Limb (tissue), 2 donors: ENCODE results near the gene CBARP.
A peak's percentile ranks its signal among the peaks of the same experiment; 100 is the strongest.

Experiments used
- DNase-seq, 2 donors: peaks; one replicate each; pipeline ENCODE4 v3.0.0-alpha.2; 2016; ENCODE audit errors: extremely low spot score in 2 of 2

Gene CBARP

DNA sequence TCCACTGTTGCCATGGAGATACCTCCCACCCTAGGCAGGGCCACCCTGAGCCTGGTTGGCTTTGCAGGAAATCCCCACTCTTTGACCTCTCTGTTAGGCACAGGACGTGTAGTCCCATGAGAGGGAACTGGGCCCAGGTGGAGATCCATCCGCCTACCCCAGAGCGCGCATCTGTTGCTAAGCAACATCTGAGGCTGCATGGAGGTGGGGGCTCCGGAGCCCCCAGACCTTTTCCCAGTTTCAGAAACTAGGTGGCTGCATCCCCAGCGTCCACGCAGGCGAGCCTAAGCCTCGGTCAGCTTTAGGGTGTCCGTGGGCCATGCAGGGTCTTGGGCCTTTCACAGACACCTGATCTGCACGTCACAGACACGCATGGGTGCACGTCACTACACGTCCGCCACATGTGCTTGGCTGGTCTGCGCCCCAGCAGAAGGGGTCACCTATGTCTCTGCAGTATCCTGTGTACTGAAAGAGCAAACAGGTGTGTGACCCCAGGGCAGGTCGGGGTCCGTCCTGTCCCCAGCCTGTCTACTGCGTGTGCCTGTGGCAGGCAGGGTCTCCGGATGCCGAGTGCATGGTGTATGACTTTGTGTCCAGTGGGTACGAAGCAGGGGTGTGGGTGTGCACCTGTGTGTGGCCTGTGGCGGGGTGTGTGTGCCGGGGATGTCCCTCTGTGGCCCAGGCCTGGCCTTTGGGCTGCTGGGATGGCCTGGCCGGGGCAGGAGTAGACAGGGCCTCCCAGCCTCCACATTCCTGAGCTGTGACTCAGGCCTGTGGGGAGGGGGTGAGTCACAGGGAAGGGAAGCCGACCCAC is 27.2 kb upstream of the CBARP start:
- no peak for DNase-seq

GRCh38 chr19:1263188-1263587 is 25.4 kb upstream of the CBARP start:
- DNase-seq: no peak

DNA sequence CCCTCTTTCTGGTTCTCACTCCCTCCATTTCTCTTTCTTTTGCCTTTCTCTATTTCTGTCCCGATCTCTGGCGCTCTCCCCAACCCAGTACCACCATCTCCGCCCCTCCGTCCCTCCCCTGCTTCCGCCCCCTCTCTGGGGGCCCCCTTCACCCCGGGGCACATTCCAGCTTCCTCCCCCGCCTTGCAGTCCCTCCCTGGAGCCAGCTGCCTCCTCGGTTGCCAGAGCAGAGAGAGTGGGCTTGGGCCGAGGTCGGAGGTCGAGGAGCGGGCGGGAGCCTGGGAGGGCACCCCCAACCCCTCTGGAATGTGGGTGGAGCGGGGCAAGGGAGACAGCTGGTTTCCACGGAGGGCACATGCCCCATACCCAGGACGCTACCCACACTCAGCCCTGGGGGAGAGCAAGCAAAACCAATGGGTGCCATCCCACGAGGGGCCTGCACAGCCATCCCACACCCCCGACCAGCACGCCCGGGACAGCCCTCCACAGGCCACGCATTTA is 24.9 kb upstream of the CBARP start:
- DNase-seq: peak in 1 of 2 donors; percentile 67

- DNase-seq: peak in 1 of 2 donors; percentile 65
These were observed 24.2 kb upstream of the CBARP start for GRCh38 chr19:1261798-1262622.

GRCh38 chr19:1261538-1261797 is 23.7 kb upstream of the CBARP start:
- DNase-seq: no peak

- DNase-seq: peak; percentile 97 to 99
These were observed 23.1 kb upstream of the CBARP start for GRCh38 chr19:1260749-1261537.

GRCh38 chr19:1259876-1260748 is 22.3 kb upstream of the CBARP start:
- no peak for DNase-seq

- peak in 1 of 2 donors; percentile 71 for DNase-seq
These were observed 21.5 kb upstream of the CBARP start for GRCh38 chr19:1259206-1259875.

- DNase-seq: no peak
These were observed 21.0 kb upstream of the CBARP start for GRCh38 chr19:1258707-1259205.

DNA sequence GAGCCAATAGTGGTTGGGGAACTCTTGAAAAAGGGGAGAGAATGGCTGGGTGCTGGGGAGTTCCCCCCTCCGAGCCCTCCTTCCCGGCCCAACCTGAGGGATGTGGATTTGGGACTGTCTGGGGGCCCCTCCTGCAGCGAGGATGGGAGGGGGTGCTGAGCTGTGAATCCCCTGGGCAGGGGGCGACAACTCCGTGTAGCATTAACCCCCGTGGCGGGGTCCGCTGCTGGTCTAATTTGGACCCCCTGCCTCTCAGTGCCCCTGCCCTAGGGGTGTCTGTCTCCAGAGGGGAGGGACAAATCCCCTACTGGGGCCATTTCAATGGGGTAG is 20.3 kb upstream of the CBARP start:
- DNase-seq: no peak

DNA sequence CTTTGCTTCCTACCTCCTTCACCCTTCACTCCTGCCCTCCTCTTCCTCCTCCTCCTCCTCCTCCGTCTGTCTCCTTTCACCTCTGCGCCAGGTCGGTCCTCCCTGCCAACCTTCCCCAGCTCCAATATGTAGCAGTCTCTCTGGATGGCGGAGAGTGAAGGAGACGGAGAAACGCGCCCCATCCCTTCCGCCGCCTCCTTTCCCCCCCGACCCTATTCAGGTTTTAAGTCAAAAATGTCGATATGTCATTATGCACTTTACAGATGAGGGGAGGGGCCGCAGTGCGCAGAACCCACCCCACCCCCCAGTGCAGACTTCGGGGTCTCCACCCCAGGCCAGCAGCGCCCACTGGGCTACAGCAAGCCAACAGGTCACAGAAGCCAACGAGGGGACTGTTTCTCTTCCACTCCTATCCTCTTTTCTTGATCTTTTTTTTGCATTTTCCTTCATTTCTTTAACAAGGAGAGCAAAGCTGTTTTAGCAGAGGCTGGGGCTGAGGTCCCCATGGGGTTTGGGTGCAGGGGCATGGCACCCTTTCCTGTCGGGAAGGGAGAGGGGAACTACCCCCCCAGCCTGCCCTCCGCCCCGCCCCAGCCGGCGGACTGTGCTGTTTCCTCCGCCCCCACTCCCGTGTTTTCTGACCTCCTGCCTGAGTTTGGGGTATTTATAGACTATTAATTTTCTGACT is 19.8 kb upstream of the CBARP start:
- no peak for DNase-seq

GRCh38 chr19:1256646-1257474 is 19.1 kb upstream of the CBARP start:
- no peak for DNase-seq

- no peak for DNase-seq
These were observed 17.7 kb upstream of the CBARP start for GRCh38 chr19:1255186-1256161.

- DNase-seq: no peak
These were observed 16.9 kb upstream of the CBARP start for GRCh38 chr19:1254530-1255185.

DNA sequence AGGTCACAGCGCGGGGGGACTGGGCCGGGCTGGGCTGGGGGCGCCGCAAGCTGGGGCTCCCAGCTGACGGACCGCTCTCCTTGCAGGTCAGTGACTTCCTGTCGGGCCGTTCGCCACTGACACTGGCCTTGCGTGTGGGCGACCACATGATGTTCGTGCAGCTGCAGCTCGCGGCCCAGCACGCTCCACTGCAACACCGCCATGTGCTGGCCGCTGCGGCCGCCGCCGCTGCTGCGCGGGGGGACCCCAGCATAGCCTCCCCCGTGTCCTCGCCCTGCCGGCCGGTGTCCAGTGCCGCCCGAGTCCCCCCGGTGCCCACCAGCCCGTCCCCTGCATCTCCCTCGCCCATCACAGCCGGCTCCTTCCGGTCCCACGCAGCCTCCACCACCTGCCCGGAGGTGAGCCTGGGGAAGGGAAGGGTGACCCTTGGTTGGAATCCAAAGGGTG is 16.3 kb upstream of the CBARP start:
- no peak for DNase-seq

- peak in 1 of 2 donors; percentile 45 for DNase-seq
These were observed 15.8 kb upstream of the CBARP start for GRCh38 chr19:1253514-1254080.
